ENCODE results near the gene COL28A1.

- TF ChIP-seq CTCF (IDR thresholded peaks at IDR 0.05) (no peak), POLR2A (IDR thresholded peaks at IDR 0.05) (no peak), EP300 (IDR thresholded peaks at IDR 0.05) (no peak), POLR2AphosphoS5 (IDR thresholded peaks at IDR 0.05) (no peak)
These were observed 30.6 kb downstream of the COL28A1 start for GRCh38 chr7:7504910-7505704.
